NCI-H526 (cell line): ENCODE data around the gene NFAM1.

ENCODE experiments used
- DNase-seq, 2 experiments: peaks; one replicate each; lab custom pipeline; 2025; lab: John Stamatoyannopoulos, UW

NFAM1 gene

DNA sequence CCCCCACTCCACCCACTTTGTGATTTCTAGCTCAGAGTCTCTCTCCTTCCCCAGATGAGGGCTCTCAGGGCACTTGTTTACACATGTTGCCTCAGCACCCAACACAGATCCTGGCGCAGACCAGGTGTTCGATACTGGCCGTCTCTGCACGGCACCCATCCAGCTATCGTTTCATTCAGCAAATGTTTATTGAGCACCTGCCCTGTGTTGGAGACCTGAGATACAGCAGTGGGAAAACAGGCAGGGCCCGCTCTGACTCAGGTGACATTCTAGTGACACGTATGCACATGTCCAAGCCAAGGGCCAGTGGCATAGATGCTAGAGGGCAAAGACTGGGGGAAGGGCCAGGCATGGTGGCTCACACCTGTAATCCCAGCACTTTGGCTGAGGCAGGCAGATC lies 71.9 kb downstream of the NFAM1 start:
- DNase-seq, result no peak

DNA sequence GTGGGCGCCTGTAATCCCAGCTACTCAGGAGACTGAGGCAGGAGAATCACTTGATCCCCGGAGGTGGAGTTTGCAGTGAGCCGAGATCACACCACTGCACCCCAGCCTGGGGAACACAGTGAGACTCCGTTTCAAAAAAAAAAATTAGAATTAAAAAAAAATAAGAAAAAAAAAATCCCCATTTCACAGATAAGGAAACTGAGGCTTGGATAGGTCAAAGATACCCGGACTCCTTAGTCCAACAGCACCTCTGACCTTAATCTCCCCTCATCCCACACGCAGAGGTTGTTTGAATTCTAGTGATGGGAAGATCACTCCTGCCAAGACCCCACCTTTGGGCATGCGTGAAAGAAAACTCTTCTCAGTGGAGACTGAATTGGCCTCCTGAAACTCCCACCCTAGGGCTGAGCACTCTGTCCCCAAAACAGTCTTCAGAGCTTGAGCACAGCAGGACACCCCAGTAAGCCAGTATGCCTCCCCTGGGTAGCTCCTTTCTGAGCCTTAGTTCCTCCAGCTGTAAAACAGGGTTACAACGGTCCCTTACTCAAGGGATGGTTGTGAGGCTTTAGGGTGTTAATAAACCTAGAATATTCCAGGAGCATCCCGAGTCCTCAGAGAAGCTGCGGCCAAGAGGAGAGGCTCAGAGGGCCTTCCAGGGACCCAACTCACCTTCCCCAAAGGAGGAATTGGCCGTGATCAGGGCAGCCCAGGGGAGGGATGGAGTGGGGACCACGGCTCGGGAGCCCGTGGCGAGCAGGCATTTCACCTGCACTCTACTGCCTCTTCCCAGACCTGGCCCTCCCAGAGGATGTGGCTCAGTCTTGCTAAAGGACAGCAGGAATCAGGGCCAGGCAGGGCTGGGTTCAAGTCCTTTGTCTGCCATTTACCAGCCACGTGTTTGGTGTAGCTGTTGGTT lies 73.3 kb downstream of the NFAM1 start:
- no peak for DNase-seq

DNA sequence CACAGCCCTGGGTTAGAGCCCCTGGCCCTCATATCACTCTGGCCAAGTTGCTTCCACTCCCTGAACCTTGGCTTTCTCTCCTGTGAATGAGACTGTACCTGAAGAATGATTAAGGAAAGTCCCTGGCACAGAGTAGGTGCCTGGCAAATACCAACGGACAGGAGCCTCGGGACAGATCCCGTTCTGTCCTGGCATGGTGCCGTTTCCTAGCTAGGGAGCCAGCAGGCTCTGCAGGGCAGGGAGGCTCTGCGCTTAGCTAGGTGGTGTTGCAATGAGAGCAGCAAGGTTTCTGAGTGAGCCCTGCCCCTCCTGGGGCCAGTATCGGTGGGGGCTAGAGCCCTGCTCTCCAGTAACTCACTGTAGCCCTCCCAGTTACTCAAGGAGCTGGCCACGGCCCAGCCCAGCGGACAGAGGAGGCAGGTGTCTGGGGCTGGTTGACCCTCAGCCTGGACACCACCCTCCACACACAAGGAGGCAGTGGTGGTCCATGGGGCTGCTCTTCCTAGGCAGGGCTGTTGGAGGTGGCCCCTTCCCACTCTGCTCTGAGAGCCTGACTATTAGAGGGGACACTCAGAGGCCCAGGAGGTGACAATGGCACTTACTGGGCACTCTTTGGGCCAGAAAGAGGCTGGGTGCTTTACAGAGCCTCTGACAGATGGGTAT lies 74.4 kb downstream of the NFAM1 start:
- no peak for DNase-seq

DNA sequence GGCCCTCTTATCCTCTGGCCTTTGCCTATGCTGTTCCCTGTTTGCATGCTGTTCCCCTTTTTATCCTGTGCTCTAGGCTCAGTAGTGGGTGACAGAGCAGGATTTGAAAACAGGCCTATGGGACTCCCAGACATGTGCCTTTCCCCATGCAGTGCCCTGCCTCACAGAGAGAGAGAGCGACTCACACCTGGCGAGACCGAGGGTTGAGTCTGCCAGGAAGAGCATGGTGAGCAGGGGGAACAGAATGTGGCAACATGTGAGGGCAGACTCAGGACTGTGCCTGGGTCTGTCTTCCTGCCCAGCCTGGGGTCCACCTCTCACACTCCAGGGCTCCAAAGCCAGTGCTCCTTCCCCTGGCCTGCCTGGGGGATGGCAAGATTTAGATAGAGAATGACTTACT lies 75.0 kb downstream of the NFAM1 start:
- DNase-seq, result no peak

DNA sequence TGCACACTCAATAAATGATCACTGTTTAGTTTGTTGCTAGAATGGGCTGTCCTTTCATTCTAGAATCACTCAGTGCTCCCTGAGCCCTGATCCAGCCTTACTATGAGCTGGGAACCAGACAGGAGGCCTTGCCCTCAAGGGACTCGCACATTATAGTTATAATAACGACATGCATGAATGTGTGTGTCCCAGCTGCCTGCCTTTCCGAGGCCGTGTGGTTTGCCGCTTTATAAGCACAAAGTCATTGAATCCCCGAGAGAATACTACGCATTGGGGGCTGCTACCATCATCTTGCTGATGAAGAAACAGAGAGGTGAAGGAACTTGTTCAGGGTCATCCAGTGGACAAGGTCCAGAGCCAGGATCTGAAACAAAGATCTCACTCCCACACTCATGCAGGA lies 75.7 kb downstream of the NFAM1 start:
- peak in 1 of 2 experiments; percentile 30 for DNase-seq

DNA sequence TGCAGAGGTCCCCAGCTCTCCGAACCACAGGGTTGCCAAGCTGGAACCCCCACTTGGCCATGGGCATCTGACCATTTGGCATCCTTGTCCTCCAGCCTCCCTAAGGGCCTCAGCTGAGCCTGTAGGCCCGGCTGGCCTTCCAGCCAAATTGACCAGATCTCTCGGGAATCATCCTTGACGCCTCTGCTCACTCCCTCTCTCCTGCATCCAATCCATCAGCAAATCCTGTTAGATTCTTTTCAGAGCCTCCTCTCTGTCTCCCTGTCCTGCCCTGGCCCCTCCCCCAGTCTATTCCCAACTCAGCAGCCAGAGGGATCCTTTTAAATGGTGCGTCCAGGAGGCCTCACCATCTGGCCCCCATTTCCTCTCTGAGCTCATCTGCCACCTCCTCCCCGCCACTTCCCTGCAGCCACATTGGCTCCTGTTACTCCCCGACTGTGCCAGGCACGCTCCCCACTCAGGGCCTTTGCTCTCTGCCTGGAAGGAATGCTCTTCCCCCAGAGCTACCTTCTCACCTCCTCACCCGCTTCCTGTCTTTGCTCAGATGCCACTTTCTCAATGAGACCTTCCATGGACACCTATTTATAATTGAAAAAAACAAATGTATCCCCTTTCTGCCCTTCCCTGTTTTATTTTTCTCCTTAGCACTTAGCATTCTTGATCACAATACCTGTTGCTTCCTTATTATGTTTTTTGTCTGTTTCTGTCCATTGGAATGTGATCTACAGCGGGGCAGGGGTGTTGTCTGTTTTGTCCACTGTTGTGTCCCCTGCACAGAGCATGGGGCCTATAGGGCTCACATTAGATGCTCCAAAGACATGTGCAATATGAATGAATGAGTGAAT lies 78.1 kb downstream of the NFAM1 start:
- DNase-seq, result no peak

DNA sequence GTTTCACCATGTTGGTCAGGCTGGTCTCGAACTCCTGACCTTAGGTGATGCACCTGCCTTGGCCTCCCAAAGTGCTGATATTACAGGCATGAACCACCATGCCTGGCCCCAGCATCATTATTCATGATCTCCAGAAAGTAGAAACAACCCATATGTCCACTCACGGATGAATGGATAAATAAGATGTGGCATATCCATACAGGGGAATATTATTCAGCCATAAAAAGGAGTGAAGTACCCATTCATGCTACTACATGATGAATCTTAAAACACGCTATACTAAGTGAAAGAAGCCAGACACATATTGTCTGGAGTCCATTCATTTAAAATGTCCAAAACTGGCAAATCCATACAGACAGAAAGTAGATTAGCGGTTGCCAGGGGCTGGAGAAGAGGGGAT lies 81.8 kb downstream of the NFAM1 start:
- DNase-seq, result no peak

DNA sequence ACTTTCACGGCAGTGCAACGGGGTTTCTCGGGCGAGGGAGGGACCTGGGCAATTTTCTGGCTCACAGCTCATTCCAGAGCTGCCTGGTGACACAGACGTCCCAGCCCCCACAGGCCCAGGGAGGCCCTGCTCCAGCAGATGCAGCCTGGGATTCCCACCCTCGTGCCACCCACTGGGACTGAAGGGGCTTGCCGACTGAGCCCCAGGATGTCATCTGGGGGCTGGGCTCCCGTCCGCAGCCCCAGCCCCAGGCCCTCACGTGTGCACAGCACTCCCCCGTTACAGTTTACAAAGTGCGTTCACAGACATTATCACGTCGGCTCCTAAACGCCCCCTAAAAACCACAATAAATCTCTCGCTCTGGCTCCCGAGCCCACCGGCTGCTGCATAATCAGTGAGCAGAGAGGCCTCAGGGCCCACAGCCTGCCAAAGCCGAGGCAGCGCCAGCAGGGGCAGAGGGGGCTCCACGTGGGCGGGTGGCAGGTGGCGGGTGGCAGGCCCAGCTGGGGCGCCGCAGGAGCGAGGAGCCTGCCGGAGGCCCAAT lies 84.8 kb downstream of the NFAM1 start:
- DNase-seq, result no peak

DNA sequence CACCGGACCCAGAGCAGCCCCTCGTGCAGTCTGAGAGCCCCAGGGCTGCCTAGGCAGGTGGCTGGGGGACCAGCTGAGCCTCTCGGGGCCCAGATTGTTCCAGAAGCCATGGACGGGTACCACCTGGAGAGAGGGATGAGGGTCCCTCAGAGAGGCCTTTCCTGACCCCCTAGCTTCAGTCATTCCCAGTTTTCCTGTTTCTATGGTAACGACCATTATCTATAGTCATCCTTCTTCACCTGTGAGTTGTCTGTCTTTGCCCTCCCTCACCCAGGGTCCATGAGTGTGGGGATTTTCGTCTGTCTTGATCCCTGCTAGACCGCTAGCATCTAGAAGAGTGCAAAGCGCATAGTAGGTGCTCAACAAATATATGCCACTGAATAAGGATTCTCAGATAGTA lies 85.5 kb downstream of the NFAM1 start:
- no peak for DNase-seq

DNA sequence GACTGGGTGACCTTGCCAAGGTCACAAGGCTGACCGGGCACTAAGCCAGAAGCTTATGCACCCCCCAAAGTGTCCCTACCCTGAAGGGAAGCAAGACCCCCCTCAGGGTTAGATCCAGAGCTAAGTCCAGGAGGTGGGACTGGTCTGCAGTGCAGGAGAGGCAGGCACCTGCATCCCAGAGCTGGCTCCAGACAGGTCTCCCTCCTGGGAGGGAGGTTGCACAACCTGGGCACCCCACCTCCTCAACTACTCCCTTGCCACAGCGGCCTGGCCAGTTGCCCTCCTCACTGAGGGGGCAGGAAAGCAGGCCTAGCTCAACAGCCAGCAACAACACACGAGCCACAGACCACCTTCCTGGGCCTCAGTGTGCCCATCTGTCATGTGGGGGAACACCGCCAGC lies 86.7 kb downstream of the NFAM1 start:
- DNase-seq, result no peak

DNA sequence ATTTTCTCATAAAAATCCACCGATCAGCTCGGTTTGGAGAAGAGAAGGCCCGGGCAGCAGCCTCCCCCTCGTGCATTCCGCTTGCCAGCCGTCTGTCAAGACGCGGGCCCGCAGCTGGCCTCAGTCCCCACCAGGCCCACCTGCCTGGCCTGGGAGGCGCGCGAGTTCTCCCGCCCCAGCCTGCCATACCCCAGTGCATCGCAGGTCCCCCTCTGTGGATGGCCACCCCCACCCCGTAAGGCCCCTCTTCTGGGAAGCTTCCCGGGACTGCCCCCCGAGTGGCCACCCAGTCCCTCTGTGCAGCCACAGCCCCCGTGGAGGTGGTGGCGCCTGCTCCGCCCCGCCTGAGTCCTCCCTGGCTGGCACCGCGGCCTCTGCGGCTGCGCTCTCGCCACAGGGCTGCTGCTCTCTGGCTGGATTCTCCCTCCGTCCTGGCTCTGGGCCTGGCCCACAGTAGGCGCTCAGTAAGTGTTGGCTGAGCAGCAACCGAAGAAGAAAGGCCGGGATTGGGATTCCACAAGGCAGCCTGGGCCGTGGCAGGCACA lies 87.8 kb downstream of the NFAM1 start:
- peak in 1 of 2 experiments; percentile 39 for DNase-seq

DNA sequence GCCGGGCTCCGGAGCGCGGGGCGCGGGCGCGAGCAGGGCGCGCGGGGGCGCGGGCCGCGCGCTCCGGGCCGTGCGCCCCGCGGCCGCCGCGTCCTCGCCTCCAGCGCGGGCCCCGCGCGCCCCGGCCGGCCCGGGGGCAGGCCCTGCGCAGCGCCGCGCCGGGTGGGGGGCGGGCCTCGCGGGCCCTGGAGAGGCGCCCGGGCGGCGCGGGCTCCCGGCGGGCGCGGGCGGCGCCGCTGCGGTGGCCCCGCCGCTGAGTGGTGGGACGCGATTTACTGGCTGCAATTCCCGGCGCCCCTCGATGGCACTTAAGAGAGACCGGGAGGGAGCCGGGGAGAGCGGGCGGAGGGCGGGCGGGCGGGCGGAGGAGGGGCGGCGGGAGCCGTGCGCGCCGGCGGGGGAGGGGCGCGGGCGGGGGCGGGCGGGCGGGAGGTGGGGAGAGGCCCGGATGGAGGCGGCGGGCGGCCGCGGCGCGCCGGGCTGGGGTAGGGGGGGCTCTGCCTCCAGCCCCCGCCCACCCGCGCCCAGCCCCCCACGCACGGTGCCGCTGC lies 88.6 kb downstream of the NFAM1 start:
- peak in 1 of 2 experiments; percentile 66 for DNase-seq

DNA sequence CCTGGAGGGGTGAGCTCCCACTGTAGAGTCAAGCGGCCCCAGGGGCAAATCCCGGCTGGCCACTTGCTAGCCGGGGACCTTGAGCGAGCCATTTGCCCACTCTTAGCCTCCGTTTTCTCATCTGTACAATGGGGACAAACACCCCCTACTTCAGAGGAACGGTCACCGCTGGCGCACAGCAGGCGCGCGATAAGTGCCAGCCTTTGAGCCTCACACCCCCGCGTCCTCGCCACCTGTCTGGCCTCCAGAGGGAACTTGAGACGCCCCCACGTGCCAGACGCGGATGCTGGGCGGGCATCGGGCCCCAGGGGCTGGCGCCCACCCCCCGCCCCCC lies 89.1 kb downstream of the NFAM1 start:
- DNase-seq, result peak in 1 of 2 experiments; percentile 52

DNA sequence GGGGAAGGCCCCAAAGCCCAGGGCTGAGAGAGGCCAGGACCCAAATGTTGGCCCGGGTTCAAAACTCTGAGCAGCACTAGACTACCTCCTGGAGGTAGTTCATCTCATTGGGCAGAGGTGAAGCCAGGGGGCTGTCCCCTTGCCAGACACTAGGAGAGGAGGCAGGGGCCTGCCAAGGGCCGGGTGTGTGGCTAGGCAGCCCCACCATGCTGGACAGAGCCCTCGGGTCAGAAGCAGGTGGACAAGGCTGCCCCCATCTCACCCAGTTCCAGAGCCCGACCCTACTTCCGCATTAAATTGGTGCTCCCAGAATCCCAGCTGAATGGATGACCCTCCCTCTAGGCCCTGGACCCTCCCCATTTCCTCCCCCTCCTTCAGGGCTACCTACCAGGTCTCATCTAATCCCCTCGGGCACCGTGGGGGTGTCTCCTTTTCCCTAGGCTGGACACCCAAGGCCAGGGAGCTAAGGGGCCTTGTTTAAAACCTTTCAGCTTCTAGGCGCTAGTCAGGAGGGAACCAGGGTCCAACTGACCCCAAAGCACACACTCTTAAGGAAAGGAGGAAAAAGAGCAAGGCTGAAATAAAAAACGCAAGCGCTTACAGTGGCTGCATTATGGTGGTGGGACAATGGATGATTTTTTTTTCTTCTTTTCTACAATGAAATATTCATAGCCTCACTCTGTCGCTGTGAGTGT lies 89.6 kb downstream of the NFAM1 start:
- no peak for DNase-seq

DNA sequence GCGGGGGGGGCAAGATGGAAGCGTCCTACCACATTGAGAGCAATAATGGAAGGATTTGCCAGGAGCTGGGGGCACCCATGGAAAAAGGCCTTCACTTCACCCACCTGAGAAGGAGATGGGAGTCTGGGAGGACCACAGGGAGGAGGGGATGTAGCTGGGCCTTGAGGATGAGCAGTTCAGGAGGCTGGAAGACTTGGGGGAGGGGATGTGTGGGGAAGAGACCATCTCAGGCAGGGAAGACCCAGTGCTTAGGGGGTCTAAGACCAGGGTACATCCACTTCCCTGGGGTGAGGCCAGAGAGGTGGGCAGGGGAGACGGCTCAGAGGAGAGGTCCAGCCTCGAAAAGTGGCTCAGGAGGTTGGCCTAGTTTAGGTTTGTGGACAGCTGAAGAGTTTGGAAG lies 90.4 kb downstream of the NFAM1 start:
- no peak for DNase-seq

DNA sequence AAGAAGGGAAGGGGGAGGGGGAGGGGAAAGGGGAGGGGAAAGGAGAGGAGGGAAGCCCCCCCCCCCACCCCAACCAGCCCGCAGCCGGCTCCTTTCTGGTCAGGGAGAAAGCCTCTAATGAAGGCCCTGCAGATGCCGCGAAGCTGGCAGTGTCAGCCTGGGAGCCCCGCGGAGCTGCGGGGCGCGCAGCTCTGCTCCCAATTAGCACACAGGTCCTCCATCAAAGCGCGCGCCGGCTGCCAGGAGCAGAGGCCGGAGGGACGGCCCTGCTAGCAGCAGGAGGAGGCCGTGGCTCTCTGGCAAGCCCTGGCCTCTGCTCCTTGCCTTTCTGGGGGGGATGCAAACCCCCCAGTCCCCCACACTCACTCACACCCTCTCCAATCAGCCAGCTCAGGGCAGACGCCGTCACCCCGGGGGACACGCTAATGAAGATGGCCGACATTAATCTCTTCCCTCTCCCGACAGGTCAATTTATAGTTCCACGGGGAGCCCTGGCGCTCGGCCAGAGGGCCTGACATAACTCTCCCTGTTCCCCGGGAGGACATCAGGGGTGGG lies 91.3 kb downstream of the NFAM1 start:
- DNase-seq, result peak in 1 of 2 experiments; percentile 37

DNA sequence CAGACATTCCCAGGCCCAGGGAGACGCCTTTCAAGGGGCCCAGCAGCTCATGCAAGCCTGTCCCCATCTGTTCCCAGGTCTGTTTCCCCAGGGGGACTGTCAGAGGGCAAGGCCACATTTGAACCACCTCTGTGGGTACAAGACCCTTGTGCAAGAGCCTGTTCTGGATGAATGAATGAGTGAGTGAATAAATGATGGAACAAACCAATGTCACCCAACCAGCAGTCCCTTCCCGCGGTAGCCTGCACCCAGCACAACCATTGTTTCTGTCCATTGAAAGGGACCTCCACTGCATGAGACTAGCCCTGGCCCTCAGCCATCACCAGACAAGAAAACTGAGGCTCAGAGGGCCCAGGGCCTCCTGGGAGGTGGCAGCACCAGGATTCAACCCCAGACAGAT lies 92.1 kb downstream of the NFAM1 start:
- DNase-seq, result no peak

DNA sequence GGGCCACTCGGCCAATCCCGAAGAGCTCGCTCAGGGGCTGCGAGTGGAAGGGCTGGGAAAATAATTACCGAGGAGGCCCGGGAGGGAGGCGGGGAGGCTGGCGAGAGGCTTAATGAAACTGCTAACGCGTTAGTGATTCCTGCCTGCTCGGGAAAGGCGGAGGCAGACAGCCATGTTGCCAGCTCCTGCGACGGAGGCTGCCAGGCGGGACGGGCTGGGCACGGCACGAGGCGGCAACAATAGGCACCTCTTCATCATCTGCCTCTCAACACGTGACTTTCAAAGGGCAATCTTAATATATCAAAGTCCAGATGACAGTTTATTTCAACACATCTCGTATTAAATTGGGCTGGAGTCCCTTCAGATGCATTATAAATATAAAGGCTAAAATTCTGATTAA lies 93.7 kb downstream of the NFAM1 start:
- no peak for DNase-seq

DNA sequence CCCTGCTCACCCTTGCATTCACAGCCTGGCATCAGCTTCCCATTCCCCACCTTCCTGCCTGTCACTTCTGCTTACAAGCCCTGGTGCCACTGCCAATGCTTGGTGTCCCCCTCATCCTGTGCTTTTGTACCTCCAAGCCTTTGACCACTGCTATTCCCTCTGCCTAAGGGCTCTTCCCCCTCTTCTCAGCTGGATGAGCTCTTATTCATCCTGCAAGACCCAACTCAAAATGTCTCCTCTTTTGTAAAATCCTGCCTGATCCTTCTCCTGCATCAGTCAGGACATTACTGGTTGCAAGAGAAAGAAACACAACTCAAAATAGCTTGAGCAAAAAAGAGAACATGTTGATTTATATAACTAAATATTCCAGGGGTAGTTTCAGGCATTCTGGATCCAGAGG lies 94.8 kb downstream of the NFAM1 start:
- DNase-seq, result no peak

DNA sequence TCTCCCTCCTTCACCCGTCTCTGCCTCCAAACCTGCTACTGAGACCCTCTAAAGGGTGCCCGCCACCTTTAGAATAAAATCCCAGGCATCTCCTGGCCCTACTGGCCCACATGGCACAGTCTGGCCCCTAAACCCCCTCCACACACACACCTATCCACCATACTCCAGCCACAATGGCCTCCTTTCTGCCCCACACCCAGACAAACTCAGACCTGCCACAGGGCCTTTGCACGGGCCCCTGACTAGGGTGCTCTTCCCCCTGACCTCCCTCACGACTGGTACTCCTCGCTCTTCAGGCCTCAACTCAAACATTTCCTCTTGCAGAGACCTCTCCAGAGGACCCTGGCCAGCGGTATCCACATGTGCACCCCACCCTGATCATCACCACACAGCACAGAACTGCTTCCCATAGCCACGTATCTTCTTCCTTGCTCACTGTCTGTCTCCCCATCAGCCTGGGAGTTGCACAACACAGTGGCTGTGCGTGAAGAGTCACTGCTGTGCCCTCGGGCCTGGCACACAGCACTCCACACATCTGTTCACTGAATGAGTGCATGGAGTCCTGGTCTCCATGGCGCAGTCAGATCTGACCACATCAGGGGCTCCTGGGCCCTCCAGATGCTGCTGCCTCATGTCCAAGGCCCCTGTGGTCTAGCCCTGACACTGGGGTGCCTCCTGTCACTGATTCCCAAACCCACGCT lies 95.5 kb downstream of the NFAM1 start:
- no peak for DNase-seq
